K562 (cell line): ENCODE data around the gene RPS19. TPM values are rescaled to one million over a fixed set of nuclear protein-coding genes. Genes with fewer than 3 reads are reported as not detected.
A peak's percentile ranks its signal among the peaks of the same experiment; 100 is the strongest.

Experiments used
- ASH1L ChIP-seq: fragments of 450-650 bp; IDR thresholded peaks from 2 replicates; pipeline ENCODE4 v1.6.1; 2018; ENCODE audit warnings: borderline replicate concordance, mild to moderate bottlenecking, low read depth; ENCODE audit not compliant: partially characterized antibody
- CHD1 ChIP-seq: fragments of 200-600 bp; sonication (generic); IDR thresholded peaks from one replicate; pipeline ENCODE4 v1.6.1; 2012; ENCODE audit warnings: mild to moderate bottlenecking, moderate library complexity, low read length, inconsistent platforms
- CREB1 ChIP-seq, 2 experiments: sonication (generic) in 1 of 2; formaldehyde crosslinking in 1 of 2; IDR thresholded peaks; 2 replicates each; pipeline versions ENCODE4 v1.6.1 to v1.8.0; 2012 to 2022; ENCODE audit warnings: inconsistent platforms in 1 of 2, mild to moderate bottlenecking in 1 of 2, missing genetic modification reagents in 1 of 2, moderate library complexity in 1 of 2
- KDM2B ChIP-seq: fragments of 250-450 bp; sonication (Bioruptor Pico); IDR thresholded peaks from 2 replicates; pipeline ENCODE4 v1.8.0; 2021; ENCODE audit warnings: mild to moderate bottlenecking, moderate library complexity
- NFIC ChIP-seq: fragments of 450-650 bp; IDR thresholded peaks from 2 replicates; pipeline ENCODE4 v1.6.1; 2017; ENCODE audit warnings: mild to moderate bottlenecking, inconsistent platforms
- POLR2A ChIP-seq: fragments of 450-650 bp; conservative IDR thresholded peaks from 2 replicates; pipeline ENCODE4 v1.6.1; 2016
- SLC30A9 ChIP-seq: fragments of 250-450 bp; sonication (Bioruptor Pico); IDR thresholded peaks from 2 replicates; pipeline ENCODE4 v1.8.0; 2022; ENCODE audit warnings: mild to moderate bottlenecking, moderate library complexity
- TARDBP ChIP-seq: fragments of 450-650 bp; IDR thresholded peaks from 2 replicates; pipeline ENCODE4 v1.6.1; 2016
- TFAP4 ChIP-seq: sonication (generic); formaldehyde crosslinking; IDR thresholded peaks from 2 replicates; pipeline ENCODE4 v1.8.0; 2022; ENCODE audit warnings: missing genetic modification reagents, mild to moderate bottlenecking, moderate library complexity, borderline replicate concordance
- TRIM28 ChIP-seq: fragments of 450-650 bp; IDR thresholded peaks from 2 replicates; pipeline ENCODE4 v1.6.1; 2017
- ZC3H11A ChIP-seq: IDR thresholded peaks from 2 replicates; pipeline ENCODE4 v1.6.1; 2012; ENCODE audit warnings: low read depth, low read length, improper control_type of control experiment
- ZNF184 ChIP-seq: sonication (generic); formaldehyde crosslinking; IDR thresholded peaks from 2 replicates; pipeline ENCODE4 v1.5.0; 2020; ENCODE audit warnings: missing genetic modification reagents
- ZNF354B ChIP-seq: fragments of 250-450 bp; sonication (Bioruptor Pico); IDR thresholded peaks from 2 replicates; pipeline ENCODE4 v1.4.0; 2020
- polyA plus RNA-seq, 8 experiments: library from polyadenylated mRNA; depleted of rRNA in 4 of 8; stranded (reverse) in 5 of 8; unstranded in 3 of 8; fragments of >200 nt; fragmentation: Nextera tagmentation in 2 of 8; fragmentation: Illumina TruSeq in 1 of 8; extraction: Ambion mirVana in 2 of 8; extraction: Trizol in 1 of 8; gene quantifications; 2 replicates each; pipeline versions ENCODE4 v1.2.1 to v1.2.3, GENCODE V29; 2011 to 2014; ENCODE audit warnings: inconsistent platforms in 1 of 8, missing spikeins in 1 of 8
- total RNA-seq, 7 experiments: library from RNA; depleted of rRNA in 6 of 7; stranded (reverse); fragments of >200 nt in 6 of 7; fragmentation: Illumina TruSeq in 2 of 7; extraction: Trizol in 2 of 7; gene quantifications; 2 replicates each; pipeline versions ENCODE4 v1.2.1 to v1.2.3, GENCODE V29; 2011 to 2021; ENCODE audit warnings: low replicate concordance in 1 of 7
- TF ChIP-seq, protein P1 (sequence below): sonication (generic); formaldehyde crosslinking; IDR thresholded peaks from 2 replicates; pipeline ENCODE4 v1.9.0; 2022; ENCODE audit warnings: mild to moderate bottlenecking, missing genetic modification reagents
- TF ChIP-seq, protein P2 (sequence below): fragments of 250-450 bp; sonication (Bioruptor Pico); IDR thresholded peaks from 2 replicates; pipeline ENCODE4 v1.4.0; 2020

The RPS19 gene
- total and polyA plus RNA-seq, 9 of the 15 experiments (the other 6 are each of a cell fraction or from before 2014, with no cell fraction given) = 1,964 to 3,408 (median 2,747) TPM

GRCh38 chr19:41859618-41860418 is at the start of gene RPS19 (continued):
- TF ChIP-seq CHD1 (peak; percentile 61), ZC3H11A (no peak), POLR2A (peak; percentile 97), CREB1 (IDR thresholded peaks at IDR 0.05) (peak; percentile 79), CREB1 (CRISPR knock-in tag; IDR thresholded peaks at IDR 0.05) (peak; percentile 60), TRIM28 (peak; percentile 69; the same call in 1 of the 2 replicates), NFIC (peak; percentile 66), TFAP4 (CRISPR knock-in tag) (peak; percentile 98), ASH1L (peak; percentile 88), TARDBP (peak; percentile 98), ZNF354B (no peak), ZNF184 (CRISPR knock-in tag) (no peak), KDM2B (no peak), SLC30A9 (CRISPR knock-in tag) (no peak)
- TF ChIP-seq, protein P1, sequence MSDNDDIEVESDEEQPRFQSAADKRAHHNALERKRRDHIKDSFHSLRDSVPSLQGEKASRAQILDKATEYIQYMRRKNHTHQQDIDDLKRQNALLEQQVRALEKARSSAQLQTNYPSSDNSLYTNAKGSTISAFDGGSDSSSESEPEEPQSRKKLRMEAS (CRISPR knock-in tag) = peak; percentile 67
- TF ChIP-seq, protein P2, sequence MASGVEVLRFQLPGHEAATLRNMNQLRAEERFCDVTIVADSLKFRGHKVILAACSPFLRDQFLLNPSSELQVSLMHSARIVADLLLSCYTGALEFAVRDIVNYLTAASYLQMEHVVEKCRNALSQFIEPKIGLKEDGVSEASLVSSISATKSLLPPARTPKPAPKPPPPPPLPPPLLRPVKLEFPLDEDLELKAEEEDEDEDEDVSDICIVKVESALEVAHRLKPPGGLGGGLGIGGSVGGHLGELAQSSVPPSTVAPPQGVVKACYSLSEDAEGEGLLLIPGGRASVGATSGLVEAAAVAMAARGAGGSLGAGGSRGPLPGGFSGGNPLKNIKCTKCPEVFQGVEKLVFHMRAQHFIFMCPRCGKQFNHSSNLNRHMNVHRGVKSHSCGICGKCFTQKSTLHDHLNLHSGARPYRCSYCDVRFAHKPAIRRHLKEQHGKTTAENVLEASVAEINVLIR = peak; percentile 57; the same call in 1 of the 2 replicates
